SU-DHL-6 (cell line): Measurements from ENCODE around the gene TULP4.

Experiments used
- CTCF ChIP-seq: fragments of 200-600 bp; sonication (generic); IDR thresholded peaks from one replicate; pipeline ENCODE4 v1.5.1; 2017; ENCODE audit warnings: antibody characterized with exemption, mild to moderate bottlenecking, low read length, moderate library complexity; ENCODE audit not compliant: insufficient read depth, poor library complexity, severe bottlenecking
- EZH2phosphoT487 ChIP-seq: fragments of 200-600 bp; sonication (generic), shearing (Covaris generic); conservative IDR thresholded peaks from 2 replicates; pipeline ENCODE4 v1.6.1; 2018; ENCODE audit warnings: mild to moderate bottlenecking, antibody characterized with exemption, low read length, moderate library complexity, mixed read lengths

- TF ChIP-seq CTCF (no peak), EZH2phosphoT487 (no peak)
Observed at GRCh38 chr6:158381214-158381613, 68.9 kb downstream of the TULP4 start.
